Loucy (cell line): Measurements from ENCODE around the gene SPN.

ENCODE experiments used
- EZH2phosphoT487 ChIP-seq: fragments of 200-600 bp; IDR thresholded peaks from 2 replicates; pipeline ENCODE4 v1.6.1; 2018; ENCODE audit warnings: antibody characterized with exemption, mild to moderate bottlenecking, moderate library complexity, borderline replicate concordance
- TF ChIP-seq, protein P1 (sequence below): fragments of 200-600 bp; sonication (generic); conservative IDR thresholded peaks from 2 replicates; pipeline ENCODE4 v1.5.1; 2014; ENCODE audit warnings: mild to moderate bottlenecking, antibody characterized with exemption, low read length

DNA sequence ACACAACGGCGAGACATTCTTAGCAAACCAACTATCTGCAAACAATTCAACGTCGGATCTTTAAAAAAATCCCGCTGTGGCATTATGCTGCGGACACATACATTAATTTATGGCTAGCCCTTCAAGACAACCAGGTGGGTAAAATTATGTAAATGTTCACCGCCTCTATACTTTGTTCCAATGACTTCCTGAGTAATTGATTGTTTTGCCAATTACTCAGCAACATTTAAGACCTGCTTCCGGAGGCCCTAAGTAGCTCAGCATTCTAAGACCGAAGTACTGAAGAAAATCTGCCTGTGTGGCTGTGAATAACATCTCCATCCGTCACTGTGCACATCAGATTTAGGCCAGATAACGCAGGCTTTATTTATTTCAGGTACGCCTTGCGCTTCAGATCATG is 39.2 kb downstream of the SPN start:
- TF ChIP-seq, protein P1, sequence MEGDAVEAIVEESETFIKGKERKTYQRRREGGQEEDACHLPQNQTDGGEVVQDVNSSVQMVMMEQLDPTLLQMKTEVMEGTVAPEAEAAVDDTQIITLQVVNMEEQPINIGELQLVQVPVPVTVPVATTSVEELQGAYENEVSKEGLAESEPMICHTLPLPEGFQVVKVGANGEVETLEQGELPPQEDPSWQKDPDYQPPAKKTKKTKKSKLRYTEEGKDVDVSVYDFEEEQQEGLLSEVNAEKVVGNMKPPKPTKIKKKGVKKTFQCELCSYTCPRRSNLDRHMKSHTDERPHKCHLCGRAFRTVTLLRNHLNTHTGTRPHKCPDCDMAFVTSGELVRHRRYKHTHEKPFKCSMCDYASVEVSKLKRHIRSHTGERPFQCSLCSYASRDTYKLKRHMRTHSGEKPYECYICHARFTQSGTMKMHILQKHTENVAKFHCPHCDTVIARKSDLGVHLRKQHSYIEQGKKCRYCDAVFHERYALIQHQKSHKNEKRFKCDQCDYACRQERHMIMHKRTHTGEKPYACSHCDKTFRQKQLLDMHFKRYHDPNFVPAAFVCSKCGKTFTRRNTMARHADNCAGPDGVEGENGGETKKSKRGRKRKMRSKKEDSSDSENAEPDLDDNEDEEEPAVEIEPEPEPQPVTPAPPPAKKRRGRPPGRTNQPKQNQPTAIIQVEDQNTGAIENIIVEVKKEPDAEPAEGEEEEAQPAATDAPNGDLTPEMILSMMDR, result no peak
- TF ChIP-seq EZH2phosphoT487, result no peak
